Natural killer cell (primary cell): Measurements from ENCODE around the gene LYPD6. TPM values are rescaled to one million over a fixed set of nuclear protein-coding genes. Genes with fewer than 3 reads are reported as not detected.

ENCODE experiments used
- ATAC-seq, 3 donors: fragments of 150-1000 bp in 2 of 3; fragments of 200-7000 bp in 1 of 3; cut with Tn5 transposase; 1 replicate in 1 of 3; 2 replicates in 2 of 3; pipeline ENCODE4 v1.10.0; 2021; ENCODE audit warnings: mild to moderate bottlenecking in 2 of 3, moderate library complexity in 2 of 3
- DNase-seq, 2 donors: peaks; one replicate each; pipeline versions ENCODE4 v3.0.0 to v3.0.0-alpha.2; 2013 to 2021; ENCODE audit warnings: mixed read lengths in 1 of 2
- H3K27ac ChIP-seq: one replicate; pipeline ENCODE4 v1.5.1; 2013; ENCODE audit warnings: mild to moderate bottlenecking, low read length
- H3K27me3 ChIP-seq: one replicate; pipeline ENCODE4 v1.6.1; 2013; ENCODE audit warnings: low read length; ENCODE audit not compliant: control insufficient read depth, insufficient read depth
- H3K36me3 ChIP-seq: one replicate; pipeline ENCODE4 v1.6.1; 2013; ENCODE audit warnings: low read length; ENCODE audit not compliant: control insufficient read depth, insufficient read depth
- H3K4me1 ChIP-seq: one replicate; pipeline ENCODE4 v1.6.1; 2013; ENCODE audit warnings: low read length; ENCODE audit not compliant: control insufficient read depth, insufficient read depth
- H3K4me3 ChIP-seq: one replicate; pipeline ENCODE4 v1.5.1; 2013; ENCODE audit warnings: low read length
- H3K9me3 ChIP-seq: one replicate; pipeline ENCODE4 v1.6.1; 2013; ENCODE audit warnings: low read length; ENCODE audit not compliant: control insufficient read depth, insufficient read depth
- H3K27ac Mint-ChIP-seq, 2 donors: one replicate each; pipeline ENCODE4 v1.8.0; 2022; ENCODE audit warnings: mild to moderate bottlenecking in 2 of 2, mixed read lengths in 2 of 2, moderate library complexity in 1 of 2
- H3K27me3 Mint-ChIP-seq, 2 donors: one replicate each; pipeline ENCODE4 v1.8.0; 2022; ENCODE audit warnings: low read depth in 2 of 2, mixed read lengths in 2 of 2
- H3K36me3 Mint-ChIP-seq: one replicate; pipeline ENCODE4 v1.8.0; 2022; ENCODE audit warnings: mixed read lengths
- H3K4me1 Mint-ChIP-seq, 2 donors: one replicate each; pipeline ENCODE4 v1.8.0; 2022; ENCODE audit warnings: mixed read lengths in 2 of 2
- H3K4me3 Mint-ChIP-seq: one replicate; pipeline ENCODE4 v1.8.0; 2022; ENCODE audit warnings: mild to moderate bottlenecking, moderate library complexity, mixed read lengths
- H3K9me3 Mint-ChIP-seq, 2 donors: one replicate each; pipeline ENCODE4 v1.8.0; 2022; ENCODE audit warnings: mixed read lengths in 2 of 2
- WGBS: methylation state at CpG from one replicate; pipeline ENCODE4 v1.1.7; 2013; ENCODE audit warnings: missing lambda C conversion rate; ENCODE audit not compliant: insufficient coverage; 5-methylcytosine and 5-hydroxymethylcytosine counted together
- intact Hi-C: fragments of 100-400 bp; cut with micrococcal nuclease; formaldehyde crosslinking; loops from one replicate; pipeline ENCODE4 v1.14.2; 2022
- total RNA-seq, 4 donors: library from RNA; stranded (reverse); fragments of 120-200 nt in 1 of 4; gene quantifications; one replicate each; pipeline versions ENCODE4 v1.2.3 to v1.2.4, GENCODE V29; 2013 to 2022
- TF ChIP-seq, protein P1 (sequence below): fragments of 200-600 bp; IDR thresholded peaks from one replicate; pipeline ENCODE4 v1.8.0; 2022; ENCODE audit warnings: antibody characterized with exemption

Gene LYPD6
- total RNA-seq, 3 donors from 2014 or later (not counting 1 experiment from before 2014, with no cell fraction given) = not detected

- no peak overlapping the region for H3K27ac Mint-ChIP-seq
- no peaks in the 10 kb centered on the region for H3K27me3 Mint-ChIP-seq
- H3K36me3 Mint-ChIP-seq = no peaks in the 10 kb centered on the region
- 97% methylated on average over 5 of the region's 5 CpGs for WGBS
- H3K9me3 ChIP-seq = no peaks in the 10 kb centered on the region
- no peak for ATAC-seq
- H3K4me3 Mint-ChIP-seq = no peak overlapping the region
- no peaks in the 10 kb centered on the region for H3K36me3 ChIP-seq
- TF ChIP-seq, protein P1, sequence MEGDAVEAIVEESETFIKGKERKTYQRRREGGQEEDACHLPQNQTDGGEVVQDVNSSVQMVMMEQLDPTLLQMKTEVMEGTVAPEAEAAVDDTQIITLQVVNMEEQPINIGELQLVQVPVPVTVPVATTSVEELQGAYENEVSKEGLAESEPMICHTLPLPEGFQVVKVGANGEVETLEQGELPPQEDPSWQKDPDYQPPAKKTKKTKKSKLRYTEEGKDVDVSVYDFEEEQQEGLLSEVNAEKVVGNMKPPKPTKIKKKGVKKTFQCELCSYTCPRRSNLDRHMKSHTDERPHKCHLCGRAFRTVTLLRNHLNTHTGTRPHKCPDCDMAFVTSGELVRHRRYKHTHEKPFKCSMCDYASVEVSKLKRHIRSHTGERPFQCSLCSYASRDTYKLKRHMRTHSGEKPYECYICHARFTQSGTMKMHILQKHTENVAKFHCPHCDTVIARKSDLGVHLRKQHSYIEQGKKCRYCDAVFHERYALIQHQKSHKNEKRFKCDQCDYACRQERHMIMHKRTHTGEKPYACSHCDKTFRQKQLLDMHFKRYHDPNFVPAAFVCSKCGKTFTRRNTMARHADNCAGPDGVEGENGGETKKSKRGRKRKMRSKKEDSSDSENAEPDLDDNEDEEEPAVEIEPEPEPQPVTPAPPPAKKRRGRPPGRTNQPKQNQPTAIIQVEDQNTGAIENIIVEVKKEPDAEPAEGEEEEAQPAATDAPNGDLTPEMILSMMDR = no peak
- H3K4me3 ChIP-seq = no peak overlapping the region
- no peaks in the 10 kb centered on the region for H3K4me1 ChIP-seq
- no peak overlapping the region for H3K27ac ChIP-seq
- H3K9me3 Mint-ChIP-seq = peaks cover 5 to 15% of the 10 kb centered on the region in 2 donors
- no peaks in the 10 kb centered on the region for H3K27me3 ChIP-seq
- no peak for DNase-seq
- H3K4me1 Mint-ChIP-seq = no peaks in the 10 kb centered on the region
- intact Hi-C loops = no loop called here
These were observed 39.8 kb downstream of the LYPD6 start for GRCh38 chr2:149370061-149370775.

DNA sequence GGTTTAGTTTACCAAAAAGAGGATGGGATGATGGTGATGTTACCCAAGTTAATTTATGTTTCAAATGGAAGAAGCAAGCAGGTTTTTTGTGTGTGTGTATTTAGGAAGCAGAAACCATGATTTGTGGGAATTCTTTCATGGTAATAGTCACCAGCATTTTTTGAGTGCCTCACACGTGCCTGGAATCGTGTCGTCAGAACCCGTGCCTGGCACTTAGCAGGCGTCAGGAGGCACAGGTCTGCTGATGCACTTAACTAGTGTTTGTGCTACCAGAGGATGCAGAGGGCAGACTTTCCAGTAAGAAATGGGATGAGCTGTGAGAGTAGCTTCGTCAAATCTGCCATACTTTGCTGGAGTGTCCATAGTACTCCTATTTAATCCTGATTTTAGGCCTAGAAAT, 41.1 kb downstream of the LYPD6 start:
- no peaks in the 10 kb centered on the region for H3K36me3 ChIP-seq
- no peak for DNase-seq
- intact Hi-C loops = no loop called here
- no peaks in the 10 kb centered on the region for H3K4me1 ChIP-seq
- no peak overlapping the region for H3K4me3 ChIP-seq
- Mint-ChIP-seq H3K4me1 (no peaks in the 10 kb centered on the region), H3K27me3 (no peaks in the 10 kb centered on the region), H3K27ac (no peak overlapping the region), H3K4me3 (no peak overlapping the region), H3K36me3 (no peaks in the 10 kb centered on the region), H3K9me3 (peaks cover 5 to 18% of the 10 kb centered on the region in 2 donors)
- no peak for ATAC-seq
- no peaks in the 10 kb centered on the region for H3K27me3 ChIP-seq
- WGBS = 91% methylated on average over 6 of the region's 6 CpGs
- H3K9me3 ChIP-seq = no peaks in the 10 kb centered on the region
- TF ChIP-seq, protein P1 = no peak
- H3K27ac ChIP-seq = no peak overlapping the region

- Mint-ChIP-seq H3K27me3 (no peaks in the 10 kb centered on the region), H3K9me3 (peaks cover 0 to 6% of the 10 kb centered on the region in 2 donors), H3K4me3 (no peak overlapping the region), H3K36me3 (no peaks in the 10 kb centered on the region), H3K27ac (no peak overlapping the region), H3K4me1 (no peaks in the 10 kb centered on the region)
- 81% methylated on average over 8 of the region's 8 CpGs for WGBS
- TF ChIP-seq, protein P1 = no peak
- Histone ChIP-seq H3K4me3 (no peak overlapping the region), H3K36me3 (no peaks in the 10 kb centered on the region), H3K27me3 (no peaks in the 10 kb centered on the region), H3K4me1 (no peaks in the 10 kb centered on the region), H3K27ac (no peak overlapping the region), H3K9me3 (no peaks in the 10 kb centered on the region)
- DNase-seq (no peak), ATAC-seq (no peak)
- intact Hi-C loops = no loop called here
These were observed 45.5 kb downstream of the LYPD6 start for GRCh38 chr2:149375801-149376361.
